Measurements from ENCODE around the gene STK32B. TPM values are rescaled to one million over a fixed set of nuclear protein-coding genes. Genes with fewer than 3 reads are reported as not detected.

Gene STK32B
- polyA plus RNA-seq, 1 experiment: 4.3 TPM

GRCh38 chr4:5463936-5464650, 412.8 kb downstream of the STK32B start:
- no peak for TF ChIP-seq CTCF (IDR thresholded peaks at IDR 0.05; ENCODE audit: low read depth, low read length)
- POLR2A ChIA-PET: no interaction called here
- H3K4me3 ChIP-seq (ENCODE audit: low read depth, low read length): no peak overlapping the region
- no peaks in the 10 kb centered on the region; the same call in 1 of the 2 replicates for H3K9me3 ChIP-seq (ENCODE audit: control insufficient read depth, insufficient read depth, low read length)
- DNase-seq (ENCODE audit: low read depth, low spot score): no peak
- H3K27ac ChIP-seq (ENCODE audit: low read depth, low read length): no peak overlapping the region
- CTCF ChIA-PET: no interaction called here
- H3K27me3 ChIP-seq (ENCODE audit: control insufficient read depth, insufficient read depth, low read length): no peaks in the 10 kb centered on the region

GRCh38 chr4:5465529-5465928, 414.2 kb downstream of the STK32B start:
- Histone ChIP-seq H3K27ac (ENCODE audit: low read depth, low read length) (no peak overlapping the region), H3K4me3 (ENCODE audit: low read depth, low read length) (no peak overlapping the region), H3K27me3 (ENCODE audit: control insufficient read depth, insufficient read depth, low read length) (no peaks in the 10 kb centered on the region), H3K9me3 (ENCODE audit: control insufficient read depth, insufficient read depth, low read length) (no peaks in the 10 kb centered on the region; the same call in 1 of the 2 replicates)
- CTCF ChIA-PET: no interaction called here
- POLR2A ChIA-PET: no interaction called here
- DNase-seq (ENCODE audit: low read depth, low spot score): no peak
- no peak for TF ChIP-seq CTCF (IDR thresholded peaks at IDR 0.05; ENCODE audit: low read depth, low read length)

- ChIA-PET POLR2A (no interaction called here), CTCF (no interaction called here)
- no peak overlapping the region for H3K27ac ChIP-seq (ENCODE audit: low read depth, low read length)
- no peaks in the 10 kb centered on the region; the same call in 1 of the 2 replicates for H3K9me3 ChIP-seq (ENCODE audit: control insufficient read depth, insufficient read depth, low read length)
- no peak for DNase-seq (ENCODE audit: low read depth, low spot score)
- H3K4me3 ChIP-seq (ENCODE audit: low read depth, low read length): no peak overlapping the region
- TF ChIP-seq CTCF (IDR thresholded peaks at IDR 0.05; ENCODE audit: low read depth, low read length): no peak
- no peaks in the 10 kb centered on the region for H3K27me3 ChIP-seq (ENCODE audit: control insufficient read depth, insufficient read depth, low read length)
These were observed 414.7 kb downstream of the STK32B start for GRCh38 chr4:5465956-5466355.

- no peak for DNase-seq (ENCODE audit: low read depth, low spot score)
- ChIA-PET CTCF (interaction anchor here (0.6 kb wide), 1 partner anchor 519 kb away, joined by 3 read pairs; no protein-coding TSS in a partner anchor), POLR2A (no interaction called here)
- Histone ChIP-seq H3K9me3 (ENCODE audit: control insufficient read depth, insufficient read depth, low read length) (no peaks in the 10 kb centered on the region; the same call in 1 of the 2 replicates), H3K27me3 (ENCODE audit: control insufficient read depth, insufficient read depth, low read length) (no peaks in the 10 kb centered on the region), H3K27ac (ENCODE audit: low read depth, low read length) (no peak overlapping the region), H3K4me3 (ENCODE audit: low read depth, low read length) (no peak overlapping the region)
- TF ChIP-seq CTCF (IDR thresholded peaks at IDR 0.05; ENCODE audit: low read depth, low read length): no peak
These were observed 415.8 kb downstream of the STK32B start for GRCh38 chr4:5467111-5467510.

- no peak for TF ChIP-seq CTCF (IDR thresholded peaks at IDR 0.05; ENCODE audit: low read depth, low read length)
- CTCF ChIA-PET: no interaction called here
- POLR2A ChIA-PET: no interaction called here
- Histone ChIP-seq H3K9me3 (ENCODE audit: control insufficient read depth, insufficient read depth, low read length) (no peaks in the 10 kb centered on the region; the same call in 1 of the 2 replicates), H3K27ac (ENCODE audit: low read depth, low read length) (no peak overlapping the region), H3K27me3 (ENCODE audit: control insufficient read depth, insufficient read depth, low read length) (no peaks in the 10 kb centered on the region), H3K4me3 (ENCODE audit: low read depth, low read length) (no peak overlapping the region)
- DNase-seq (ENCODE audit: low read depth, low spot score): no peak
These were observed 418.0 kb downstream of the STK32B start for GRCh38 chr4:5469151-5469775.

All from AG04450 (cell line).